WERI-Rb-1 (cell line): ENCODE measurements around the gene RRAS2.

Experiments used
- DNase-seq: peaks from one replicate; pipeline ENCODE4 v3.0.0-alpha.2; 2020
- H3K27ac ChIP-seq: fragments of 250-450 bp; sonication (Bioruptor Pico); 2 replicates; pipeline ENCODE4 v1.5.1; 2020; ENCODE audit warnings: mild to moderate bottlenecking, moderate library complexity
- H3K27me3 ChIP-seq: fragments of 250-450 bp; sonication (Bioruptor Pico); 2 replicates; pipeline ENCODE4 v1.5.1; 2021; ENCODE audit warnings: mild to moderate bottlenecking, low read depth, moderate library complexity; ENCODE audit not compliant: insufficient read depth, severe bottlenecking
- H3K36me3 ChIP-seq: fragments of 250-450 bp; sonication (Bioruptor Pico); 2 replicates; pipeline ENCODE4 v1.5.1; 2020; ENCODE audit warnings: mild to moderate bottlenecking, moderate library complexity
- H3K4me3 ChIP-seq: 2 replicates; pipeline ENCODE4 v1.5.1; 2011; ENCODE audit warnings: low read depth, mild to moderate bottlenecking, control low read depth, low read length
- H3K9me3 ChIP-seq: fragments of 250-450 bp; sonication (Bioruptor Pico); 2 replicates; pipeline ENCODE4 v1.5.1; 2021; ENCODE audit warnings: mild to moderate bottlenecking, moderate library complexity; ENCODE audit not compliant: severe bottlenecking
- CTCF ChIP-seq: IDR thresholded peaks from 2 replicates; pipeline ENCODE4 v1.5.1; 2011; ENCODE audit warnings: low read depth, mild to moderate bottlenecking, control low read depth, inconsistent platforms, low read length

The RRAS2 gene

GRCh38 chr11:14393129-14393528 lies 34.1 kb upstream of the RRAS2 start:
- Histone ChIP-seq H3K4me3 (no peak overlapping the region), H3K36me3 (no peaks in the 10 kb centered on the region), H3K9me3 (no peaks in the 10 kb centered on the region), H3K27me3 (no peaks in the 10 kb centered on the region), H3K27ac (no peak overlapping the region)
- TF ChIP-seq CTCF: no peak
- no peak for DNase-seq

GRCh38 chr11:14390669-14391068 lies 31.7 kb upstream of the RRAS2 start:
- Histone ChIP-seq H3K4me3 (no peak overlapping the region), H3K9me3 (no peaks in the 10 kb centered on the region), H3K27ac (no peak overlapping the region), H3K27me3 (no peaks in the 10 kb centered on the region), H3K36me3 (no peaks in the 10 kb centered on the region)
- no peak for TF ChIP-seq CTCF
- no peak for DNase-seq

GRCh38 chr11:14388352-14388751 lies 29.4 kb upstream of the RRAS2 start:
- no peak for TF ChIP-seq CTCF
- no peak overlapping the region for H3K27ac ChIP-seq
- no peaks in the 10 kb centered on the region for H3K27me3 ChIP-seq
- no peak for DNase-seq
- no peaks in the 10 kb centered on the region for H3K9me3 ChIP-seq
- H3K36me3 ChIP-seq: no peaks in the 10 kb centered on the region
- no peak overlapping the region for H3K4me3 ChIP-seq

- Histone ChIP-seq H3K27ac (no peak overlapping the region), H3K36me3 (no peaks in the 10 kb centered on the region), H3K4me3 (no peak overlapping the region), H3K27me3 (no peaks in the 10 kb centered on the region), H3K9me3 (no peaks in the 10 kb centered on the region)
- TF ChIP-seq CTCF: no peak
- DNase-seq: peak; percentile 11
Measured at GRCh38 chr11:14386895-14387480, 28.0 kb upstream of the RRAS2 start.

- TF ChIP-seq CTCF: no peak
- Histone ChIP-seq H3K4me3 (no peak overlapping the region), H3K36me3 (no peaks in the 10 kb centered on the region), H3K27ac (no peak overlapping the region), H3K27me3 (peaks cover 7% of the 10 kb centered on the region), H3K9me3 (no peaks in the 10 kb centered on the region)
- no peak for DNase-seq
Measured at GRCh38 chr11:14386081-14386480, 27.1 kb upstream of the RRAS2 start.

GRCh38 chr11:14384338-14384737 lies 25.4 kb upstream of the RRAS2 start:
- Histone ChIP-seq H3K4me3 (no peak overlapping the region), H3K27ac (no peak overlapping the region)
- DNase-seq: no peak

More at GRCh38 chr11:14384338-14384737, 25.4 kb upstream of the RRAS2 start:
- TF ChIP-seq CTCF: no peak
- Histone ChIP-seq H3K27me3 (peaks cover 17% of the 10 kb centered on the region), H3K36me3 (no peaks in the 10 kb centered on the region), H3K9me3 (no peaks in the 10 kb centered on the region)
